Activated gamma-delta T cell treated with anti-CD3 and anti-CD28 coated beads, Interleukin-2, amount 50 U/mL, for 16 hours (primary cell): ENCODE data around the gene PRSS12.
"Not testable (repeated sequence)": the region's sequence is repeated elsewhere in the genome, so short reads cannot be mapped to it uniquely, and the experiment has no call there.

Experiments
- DNase-seq: peaks from one replicate; pipeline ENCODE4 v3.0.0-alpha.2; 2020; ENCODE audit warnings: low read depth

Gene PRSS12

GRCh38 chr4:118276580-118276979, 76.2 kb downstream of the PRSS12 start:
- no peak for DNase-seq

- no peak for DNase-seq
Observed at GRCh38 chr4:118273642-118274041, 79.2 kb downstream of the PRSS12 start.

GRCh38 chr4:118271788-118272187, 81.0 kb downstream of the PRSS12 start:
- DNase-seq, result no peak

- DNase-seq, result no peak
Observed at GRCh38 chr4:118270492-118270891, 82.3 kb downstream of the PRSS12 start.

GRCh38 chr4:118268780-118269179, 84.0 kb downstream of the PRSS12 start:
- no peak for DNase-seq

- DNase-seq, result not testable (repeated sequence)
Observed at GRCh38 chr4:118266145-118266496, 86.7 kb downstream of the PRSS12 start.

- no peak for DNase-seq
Observed at GRCh38 chr4:118265312-118266144, 87.3 kb downstream of the PRSS12 start.

GRCh38 chr4:118264096-118264495, 88.7 kb downstream of the PRSS12 start:
- DNase-seq, result no peak

GRCh38 chr4:118260309-118260708, 92.5 kb downstream of the PRSS12 start:
- no peak for DNase-seq

- no peak for DNase-seq
Observed at GRCh38 chr4:118259111-118259510, 93.7 kb downstream of the PRSS12 start.

GRCh38 chr4:118254368-118254767, 98.4 kb downstream of the PRSS12 start:
- no peak for DNase-seq

- no peak for DNase-seq
Observed at GRCh38 chr4:118249890-118250289, 102.9 kb downstream of the PRSS12 start.

- no peak for DNase-seq
Observed at GRCh38 chr4:118237531-118237930, 115.3 kb downstream of the PRSS12 start.

GRCh38 chr4:118235566-118236120, 117.2 kb downstream of the PRSS12 start:
- no peak for DNase-seq
